Endothelial cell (in vitro differentiated cells): ENCODE results near the gene PARVB. TPM values are rescaled to one million over a fixed set of nuclear protein-coding genes. Genes with fewer than 3 reads are reported as not detected.

Experiments
- DNase-seq: peaks from one replicate; pipeline ENCODE4 v3.0.0; 2021; ENCODE audit warnings: low spot score
- H3K27ac Mint-ChIP-seq: one replicate; pipeline ENCODE4 v1.8.0; 2021; ENCODE audit warnings: mixed read lengths, inconsistent platforms; ENCODE audit not compliant: unreplicated experiment
- H3K27me3 Mint-ChIP-seq: one replicate; pipeline ENCODE4 v1.8.0; 2021; ENCODE audit warnings: mild to moderate bottlenecking, moderate library complexity, mixed read lengths, inconsistent platforms; ENCODE audit not compliant: unreplicated experiment
- H3K36me3 Mint-ChIP-seq: one replicate; pipeline ENCODE4 v1.8.0; 2021; ENCODE audit warnings: mild to moderate bottlenecking, low read depth, mixed read lengths, inconsistent platforms; ENCODE audit not compliant: unreplicated experiment
- H3K4me1 Mint-ChIP-seq: one replicate; pipeline ENCODE4 v1.8.0; 2021; ENCODE audit warnings: mild to moderate bottlenecking, mixed read lengths, inconsistent platforms; ENCODE audit not compliant: unreplicated experiment
- H3K4me3 Mint-ChIP-seq: one replicate; pipeline ENCODE4 v1.8.0; 2021; ENCODE audit warnings: mild to moderate bottlenecking, mixed read lengths, inconsistent platforms; ENCODE audit not compliant: unreplicated experiment
- H3K9me3 Mint-ChIP-seq: one replicate; pipeline ENCODE4 v1.8.0; 2021; ENCODE audit warnings: mixed read lengths, inconsistent platforms; ENCODE audit not compliant: unreplicated experiment
- CTCF ChIP-seq: fragments of 200-600 bp; sonication (generic); IDR thresholded peaks from one replicate; pipeline ENCODE4 v1.5.0; 2021; ENCODE audit warnings: antibody characterized with exemption; ENCODE audit not compliant: unreplicated experiment
- total RNA-seq: library from RNA; stranded (reverse); fragmentation: NEBNext Ultra II Directional; extraction: Animal tissue kit (Norgen Biotek cat#: 25700); gene quantifications from one replicate; pipeline ENCODE4 v1.2.1, GENCODE V29; 2021; ENCODE audit not compliant: unreplicated experiment

PARVB gene
- total RNA-seq, 1 donor from 2014 or later, result 105 TPM

GRCh38 chr22:44026066-44026629, 2.0 kb downstream of the PARVB start:
- Mint-ChIP-seq H3K27ac (peak overlapping the region; percentile 100), H3K4me1 (peaks cover 54% of the 10 kb centered on the region), H3K4me3 (peak overlapping the region; percentile 78), H3K36me3 (peaks cover 8% of the 10 kb centered on the region), H3K9me3 (no peaks in the 10 kb centered on the region), H3K27me3 (peaks cover 7% of the 10 kb centered on the region)
- DNase-seq, result no peak
- TF ChIP-seq CTCF, result no peak

- Mint-ChIP-seq H3K36me3 (peaks cover 14% of the 10 kb centered on the region), H3K4me3 (peak overlapping the region; percentile 78), H3K27me3 (peaks cover 6% of the 10 kb centered on the region), H3K27ac (peak overlapping the region; percentile 100), H3K4me1 (peaks cover 59% of the 10 kb centered on the region), H3K9me3 (no peaks in the 10 kb centered on the region)
- DNase-seq, result peak; percentile 54
- TF ChIP-seq CTCF, result no peak
These were observed 2.8 kb downstream of the PARVB start for GRCh38 chr22:44026630-44027511.

- peaks cover 64% of the 10 kb centered on the region for H3K4me1 Mint-ChIP-seq
- peaks cover 6% of the 10 kb centered on the region for H3K27me3 Mint-ChIP-seq
- H3K27ac Mint-ChIP-seq, result no peak overlapping the region
- no peak overlapping the region for H3K4me3 Mint-ChIP-seq
- DNase-seq, result no peak
- TF ChIP-seq CTCF, result no peak
- H3K9me3 Mint-ChIP-seq, result no peaks in the 10 kb centered on the region
- H3K36me3 Mint-ChIP-seq, result peaks cover 14% of the 10 kb centered on the region
These were observed 4.0 kb downstream of the PARVB start for GRCh38 chr22:44028091-44028490.

- no peak overlapping the region for H3K27ac Mint-ChIP-seq
These were observed 5.0 kb downstream of the PARVB start for GRCh38 chr22:44029069-44029468.

More at GRCh38 chr22:44029069-44029468, 5.0 kb downstream of the PARVB start:
- H3K4me1 Mint-ChIP-seq, result peaks cover 61% of the 10 kb centered on the region
- H3K36me3 Mint-ChIP-seq, result peaks cover 14% of the 10 kb centered on the region
- TF ChIP-seq CTCF, result no peak
- no peaks in the 10 kb centered on the region for H3K9me3 Mint-ChIP-seq
- peaks cover 6% of the 10 kb centered on the region for H3K27me3 Mint-ChIP-seq
- no peak for DNase-seq
- no peak overlapping the region for H3K4me3 Mint-ChIP-seq
